Measurements from ENCODE around the gene CAMK2D. TPM values are rescaled to one million over a fixed set of nuclear protein-coding genes. Genes with fewer than 3 reads are reported as not detected.

Gene CAMK2D
- total RNA-seq, 1 donor from 2014 or later = 50.3 TPM

DNA sequence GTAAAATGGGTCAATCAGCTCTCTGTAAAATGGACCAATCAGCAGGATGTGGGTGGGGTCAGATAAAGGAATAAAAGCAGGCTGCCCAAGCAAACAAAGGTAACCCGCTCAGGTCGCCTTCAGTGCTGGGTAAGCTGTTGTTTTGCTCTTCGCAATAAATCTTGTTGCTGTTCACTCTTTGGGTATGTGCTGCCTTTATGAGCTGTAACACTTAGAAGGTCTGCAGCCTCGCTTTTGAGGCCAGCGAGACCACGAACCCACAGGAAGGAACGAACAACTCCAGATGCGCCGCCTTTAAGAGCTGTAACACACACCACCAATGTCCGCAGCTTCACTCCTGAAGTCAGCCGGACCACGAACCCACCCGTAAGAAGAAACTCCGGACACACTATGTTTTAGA lies 11.5 kb upstream of the CAMK2D start:
- TF ChIP-seq, protein P1, sequence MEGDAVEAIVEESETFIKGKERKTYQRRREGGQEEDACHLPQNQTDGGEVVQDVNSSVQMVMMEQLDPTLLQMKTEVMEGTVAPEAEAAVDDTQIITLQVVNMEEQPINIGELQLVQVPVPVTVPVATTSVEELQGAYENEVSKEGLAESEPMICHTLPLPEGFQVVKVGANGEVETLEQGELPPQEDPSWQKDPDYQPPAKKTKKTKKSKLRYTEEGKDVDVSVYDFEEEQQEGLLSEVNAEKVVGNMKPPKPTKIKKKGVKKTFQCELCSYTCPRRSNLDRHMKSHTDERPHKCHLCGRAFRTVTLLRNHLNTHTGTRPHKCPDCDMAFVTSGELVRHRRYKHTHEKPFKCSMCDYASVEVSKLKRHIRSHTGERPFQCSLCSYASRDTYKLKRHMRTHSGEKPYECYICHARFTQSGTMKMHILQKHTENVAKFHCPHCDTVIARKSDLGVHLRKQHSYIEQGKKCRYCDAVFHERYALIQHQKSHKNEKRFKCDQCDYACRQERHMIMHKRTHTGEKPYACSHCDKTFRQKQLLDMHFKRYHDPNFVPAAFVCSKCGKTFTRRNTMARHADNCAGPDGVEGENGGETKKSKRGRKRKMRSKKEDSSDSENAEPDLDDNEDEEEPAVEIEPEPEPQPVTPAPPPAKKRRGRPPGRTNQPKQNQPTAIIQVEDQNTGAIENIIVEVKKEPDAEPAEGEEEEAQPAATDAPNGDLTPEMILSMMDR (IDR thresholded peaks at IDR 0.05) = no peak
- TF ChIP-seq POLR2AphosphoS5 (IDR thresholded peaks at IDR 0.05; ENCODE audit: insufficient read depth in 1 of 2, low read depth in 1 of 2) (no peak), POLR2A (IDR thresholded peaks at IDR 0.05) (no peak)
- intact Hi-C loops (cut with DNase I) = no loop called here
- Histone ChIP-seq H3K9me3 (no peaks in the 10 kb centered on the region), H3K4me3 (no peak overlapping the region), H3K36me3 (no peaks in the 10 kb centered on the region), H3K4me1 (no peaks in the 10 kb centered on the region), H3K27me3 (no peaks in the 10 kb centered on the region), H3K27ac (no peak overlapping the region)
- no peak for DNase-seq (ENCODE audit: extremely low spot score in 2 of 2)

DNA sequence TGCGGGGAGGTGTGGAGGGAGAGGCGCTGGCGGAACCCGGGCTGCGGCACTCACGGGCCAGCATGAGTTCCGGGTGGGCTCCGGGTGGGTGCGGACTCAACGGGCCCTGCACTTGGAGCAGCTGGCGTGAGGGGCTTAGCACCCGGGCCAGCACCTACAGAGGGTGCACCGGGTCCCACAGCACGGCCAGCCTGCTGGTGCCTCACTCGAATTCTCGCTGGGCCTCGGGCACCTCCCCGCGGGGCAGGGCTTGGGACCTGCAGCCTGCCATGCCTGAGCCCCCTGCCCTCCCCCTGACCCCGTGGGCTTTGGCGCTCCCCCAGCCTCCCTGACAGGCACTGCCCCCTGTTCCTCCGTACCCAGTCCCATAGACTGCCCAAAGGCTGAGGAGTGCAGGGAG lies 10.8 kb upstream of the CAMK2D start:
- Histone ChIP-seq H3K4me1 (no peaks in the 10 kb centered on the region), H3K4me3 (no peak overlapping the region), H3K27me3 (no peaks in the 10 kb centered on the region), H3K36me3 (no peaks in the 10 kb centered on the region), H3K9me3 (no peaks in the 10 kb centered on the region), H3K27ac (no peak overlapping the region)
- no peak for DNase-seq (ENCODE audit: extremely low spot score in 2 of 2)
- TF ChIP-seq POLR2AphosphoS5 (IDR thresholded peaks at IDR 0.05; ENCODE audit: insufficient read depth in 1 of 2, low read depth in 1 of 2) (no peak), POLR2A (IDR thresholded peaks at IDR 0.05) (no peak)
- TF ChIP-seq, protein P1 (IDR thresholded peaks at IDR 0.05) = no peak
- intact Hi-C loops (cut with DNase I) = no loop called here

- Histone ChIP-seq H3K27me3 (no peaks in the 10 kb centered on the region), H3K36me3 (no peaks in the 10 kb centered on the region), H3K4me1 (no peaks in the 10 kb centered on the region), H3K4me3 (no peak overlapping the region), H3K27ac (no peak overlapping the region), H3K9me3 (no peaks in the 10 kb centered on the region)
- TF ChIP-seq POLR2A (IDR thresholded peaks at IDR 0.05) (no peak), POLR2AphosphoS5 (IDR thresholded peaks at IDR 0.05; ENCODE audit: insufficient read depth in 1 of 2, low read depth in 1 of 2) (no peak)
- TF ChIP-seq, protein P1 (IDR thresholded peaks at IDR 0.05) = no peak
- intact Hi-C loops (cut with DNase I) = loop anchor here (10.0 kb wide), 1 partner anchor 475 kb away; no protein-coding TSS in a partner anchor
- DNase-seq (ENCODE audit: extremely low spot score in 2 of 2) = no peak
These were observed 8.2 kb upstream of the CAMK2D start for GRCh38 chr4:113769744-113770143.

DNA sequence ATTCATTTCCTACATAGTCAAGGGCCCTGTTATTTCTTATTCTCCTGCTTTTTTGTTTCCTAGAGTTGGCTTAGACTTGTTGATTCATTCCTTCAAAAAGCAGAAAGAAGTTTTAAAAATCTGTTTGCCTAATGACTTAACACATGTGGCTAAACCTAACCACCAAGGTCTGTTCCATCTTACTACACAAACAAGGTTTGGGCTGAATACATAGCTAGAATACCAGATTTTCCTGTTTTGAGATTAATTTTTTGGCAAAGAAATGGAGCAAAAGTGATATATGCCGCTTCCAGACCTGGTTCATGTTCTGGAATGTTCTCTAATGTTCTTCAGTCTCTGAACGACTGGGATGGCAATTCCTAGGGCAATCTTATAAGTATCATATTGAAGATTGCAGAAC lies 7.4 kb upstream of the CAMK2D start:
- no peaks in the 10 kb centered on the region for H3K36me3 ChIP-seq
- DNase-seq (ENCODE audit: extremely low spot score in 2 of 2) = no peak
- no peaks in the 10 kb centered on the region for H3K4me1 ChIP-seq
- H3K9me3 ChIP-seq = no peaks in the 10 kb centered on the region
- TF ChIP-seq POLR2A (IDR thresholded peaks at IDR 0.05) = no peak
- TF ChIP-seq POLR2AphosphoS5 (IDR thresholded peaks at IDR 0.05; ENCODE audit: insufficient read depth in 1 of 2, low read depth in 1 of 2) = no peak
- TF ChIP-seq, protein P1 (IDR thresholded peaks at IDR 0.05) = no peak
- H3K27ac ChIP-seq = no peak overlapping the region
- no peaks in the 10 kb centered on the region for H3K27me3 ChIP-seq
- no peak overlapping the region for H3K4me3 ChIP-seq
- intact Hi-C loops (cut with DNase I) = loop anchor here (10.0 kb wide), 1 partner anchor 474 kb away; no protein-coding TSS in a partner anchor

DNA sequence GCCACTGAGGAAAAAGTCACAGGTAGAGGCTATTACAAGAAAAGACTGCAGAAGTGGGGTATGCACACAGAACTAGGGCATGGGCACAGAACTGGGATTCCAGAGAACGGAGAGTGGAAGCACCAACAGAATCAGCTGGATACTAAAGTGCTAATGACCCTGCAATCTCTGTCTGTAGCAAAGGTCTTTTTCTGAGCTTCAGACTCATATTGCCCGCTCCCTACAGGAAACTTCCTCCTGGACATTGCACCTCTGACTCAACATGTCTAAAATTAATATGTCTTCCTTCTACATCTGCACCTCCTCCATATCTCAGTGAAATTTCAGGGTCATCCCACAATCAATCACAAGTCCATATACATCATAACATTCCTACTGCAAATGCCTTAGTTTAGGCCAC lies 5.3 kb upstream of the CAMK2D start:
- intact Hi-C loops (cut with DNase I) = loop anchor here (10.0 kb wide), 1 partner anchor 472 kb away; no protein-coding TSS in a partner anchor
- Histone ChIP-seq H3K9me3 (no peaks in the 10 kb centered on the region), H3K27ac (no peak overlapping the region), H3K4me1 (no peaks in the 10 kb centered on the region), H3K4me3 (no peak overlapping the region), H3K36me3 (no peaks in the 10 kb centered on the region), H3K27me3 (no peaks in the 10 kb centered on the region)
- TF ChIP-seq POLR2AphosphoS5 (IDR thresholded peaks at IDR 0.05; ENCODE audit: insufficient read depth in 1 of 2, low read depth in 1 of 2) (no peak), POLR2A (IDR thresholded peaks at IDR 0.05) (no peak)
- TF ChIP-seq, protein P1 (IDR thresholded peaks at IDR 0.05) = no peak
- DNase-seq (ENCODE audit: extremely low spot score in 2 of 2) = no peak
